ENCODE results near the gene SLC17A9.

SLC17A9 gene

DNA sequence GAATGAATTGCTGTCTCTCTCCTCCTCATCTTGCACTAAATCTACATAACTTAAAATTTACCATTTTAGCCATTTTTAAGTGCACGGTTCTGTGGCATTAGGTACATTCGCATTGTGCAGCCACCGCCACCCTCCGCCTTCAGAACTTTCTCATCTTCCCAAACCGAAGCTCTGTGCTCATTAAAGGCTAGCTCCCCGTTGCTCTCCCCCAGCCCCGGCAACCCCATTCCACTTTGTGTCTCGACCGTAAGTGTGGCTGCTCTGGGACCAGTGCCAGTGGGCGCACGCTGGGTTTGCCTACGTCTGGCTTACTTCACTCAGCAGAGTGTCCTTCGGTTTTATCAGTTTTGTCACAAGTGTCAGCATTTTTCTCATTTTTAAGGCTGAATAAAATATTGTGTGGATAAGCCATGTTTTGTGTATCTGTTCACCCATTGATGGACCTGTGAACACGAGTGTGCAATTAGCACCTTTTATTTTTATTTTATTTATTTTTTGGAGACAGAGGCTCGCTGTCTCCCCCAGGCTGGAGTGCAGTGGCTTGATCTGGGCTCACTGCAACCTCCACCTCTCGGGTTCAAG, 16.8 kb downstream of the SLC17A9 start:
- DNase-seq (ENCODE audit: low spot score), result no peak

DNA sequence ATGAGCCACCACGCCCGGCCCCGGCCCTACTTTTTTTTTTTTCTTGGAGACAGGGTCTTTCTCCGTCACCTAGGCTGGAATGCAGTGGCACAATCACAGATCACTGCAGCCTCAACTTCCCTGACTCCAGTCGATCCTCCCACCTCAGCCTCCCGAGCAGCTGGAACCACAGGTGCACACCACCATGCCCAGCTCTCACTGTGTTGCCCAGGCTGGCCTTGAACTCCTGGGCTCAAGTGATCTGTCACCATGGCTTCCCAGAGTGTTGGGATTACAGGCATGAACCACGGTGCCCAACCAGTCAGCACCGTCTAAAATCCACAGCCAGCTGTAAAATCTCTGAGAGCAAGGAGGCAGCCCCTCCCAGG, 17.4 kb downstream of the SLC17A9 start:
- no peak for DNase-seq (ENCODE audit: low spot score)

DNA sequence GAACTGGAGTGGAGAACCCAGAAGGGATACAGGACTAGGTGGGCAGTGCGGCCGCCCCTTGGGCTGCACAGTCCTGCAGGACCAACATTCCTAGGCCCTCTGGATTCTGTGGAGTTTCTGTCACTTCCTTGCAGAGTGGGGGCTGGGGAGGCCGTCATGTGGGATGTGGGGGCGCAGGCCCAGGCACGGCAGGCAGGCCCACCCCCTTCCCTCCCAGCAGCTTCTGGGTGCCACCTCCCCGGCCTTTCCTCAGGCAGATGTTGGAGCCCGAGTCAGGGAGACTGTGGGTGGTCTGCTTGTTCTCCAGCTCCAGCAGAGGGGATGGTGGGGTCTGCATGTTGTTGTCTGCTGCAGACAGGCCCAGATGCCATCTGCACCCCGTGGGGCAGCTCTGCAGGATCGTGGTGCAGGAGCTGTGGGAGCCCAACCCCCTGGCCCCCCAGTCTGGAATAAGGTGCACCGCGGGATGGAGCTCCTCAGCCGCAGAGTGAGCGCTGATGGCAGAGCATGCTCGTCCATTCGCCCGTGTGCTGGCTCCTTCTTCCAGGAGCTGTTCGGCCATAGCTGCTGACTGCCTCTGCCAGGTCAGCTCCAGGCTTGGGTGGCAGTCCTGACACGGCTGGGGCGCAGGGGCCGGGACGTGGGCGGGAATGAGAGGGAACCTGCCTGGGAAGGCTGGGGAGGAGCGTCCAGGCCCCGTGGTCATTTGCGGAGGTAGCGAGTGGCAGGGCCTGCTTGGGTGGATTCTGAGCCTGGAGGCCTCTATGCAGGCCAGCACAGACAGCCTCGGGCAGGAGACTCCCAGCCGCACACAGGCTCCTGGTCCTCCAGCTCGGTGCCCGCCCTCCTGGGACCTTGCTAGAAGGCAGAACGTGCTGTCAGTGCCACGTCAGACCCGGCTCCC, 18.1 kb downstream of the SLC17A9 start:
- DNase-seq (ENCODE audit: low spot score), result no peak

DNA sequence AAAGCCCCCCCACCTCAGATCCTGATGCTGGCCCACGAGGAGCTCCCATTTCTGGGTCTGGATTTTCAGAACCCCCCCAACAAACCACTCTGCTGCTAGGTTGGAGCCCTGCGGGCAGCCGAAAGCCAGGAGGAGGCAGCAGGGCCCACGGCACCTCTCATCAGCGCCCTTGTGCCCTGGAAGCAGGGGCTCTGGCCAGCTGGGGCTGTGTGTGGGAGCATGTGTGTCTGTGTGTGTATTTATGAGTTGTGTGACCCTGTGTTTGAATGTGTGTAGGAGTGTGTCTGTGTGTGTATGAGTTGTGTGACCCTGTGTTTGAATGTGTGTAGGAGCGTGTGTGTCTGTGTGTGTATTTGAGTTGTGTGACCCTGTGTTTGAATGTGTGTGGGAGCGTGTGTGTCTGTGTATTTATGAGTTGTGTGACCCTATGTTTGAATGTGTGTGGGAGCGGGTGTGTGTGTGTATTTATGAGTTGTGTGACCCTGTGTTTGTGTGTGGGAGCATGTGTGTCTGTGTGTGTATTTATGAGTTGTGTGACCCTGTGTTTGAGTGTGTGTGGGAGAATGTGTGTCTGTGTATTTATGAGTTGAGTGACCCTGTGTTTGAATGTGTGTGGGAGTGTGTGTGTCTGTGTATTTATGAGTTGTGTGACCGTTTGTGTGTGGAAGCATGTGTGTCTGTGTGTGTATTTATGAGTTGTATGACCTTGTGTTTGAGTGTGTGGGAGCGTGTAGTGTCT, 18.9 kb downstream of the SLC17A9 start:
- no peak for DNase-seq (ENCODE audit: low spot score)

DNA sequence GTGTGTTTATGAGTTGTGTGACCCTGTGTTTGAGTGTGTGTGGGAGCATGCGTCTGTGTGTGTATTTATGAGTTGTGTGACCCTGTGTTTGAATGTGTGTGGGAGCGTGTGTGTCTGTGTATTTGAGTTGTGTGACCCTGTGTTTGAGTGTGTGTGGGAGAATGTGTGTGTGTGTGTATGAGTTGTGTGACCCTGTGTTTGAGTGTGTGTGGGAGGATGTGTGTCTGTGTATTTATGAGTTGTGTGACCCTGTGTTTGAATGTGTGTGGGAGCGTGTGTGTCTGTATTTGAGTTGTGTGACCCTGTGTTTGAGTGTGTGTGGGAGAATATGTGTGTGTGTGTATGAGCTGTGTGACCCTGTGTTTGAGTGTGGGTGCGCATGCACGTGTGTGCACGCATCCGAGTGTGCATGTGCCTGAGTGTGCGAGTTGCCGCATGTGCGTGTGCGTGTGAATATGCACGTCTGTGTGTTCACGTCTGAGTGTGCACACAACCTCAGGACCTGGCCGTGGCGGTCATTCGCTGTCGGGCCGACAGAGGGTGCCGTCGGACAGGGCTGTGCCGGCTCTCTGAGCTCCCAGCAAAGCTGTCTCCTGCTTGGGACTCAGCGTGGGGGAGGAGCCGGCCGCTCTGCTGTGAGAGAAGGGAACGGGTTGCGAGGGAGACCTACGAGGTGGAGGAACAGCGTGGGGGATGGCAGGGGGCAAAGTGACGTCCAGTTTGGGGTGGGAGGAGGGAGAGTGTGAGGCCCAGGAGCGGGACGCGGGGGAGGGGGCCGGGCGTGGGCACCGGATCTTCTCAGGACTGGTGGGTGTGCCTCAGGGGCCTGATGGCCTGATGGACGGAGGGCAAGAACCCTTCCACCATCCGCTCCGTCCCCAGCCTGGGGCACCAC, 19.7 kb downstream of the SLC17A9 start:
- peak; percentile 88 for DNase-seq (ENCODE audit: low spot score)

DNA sequence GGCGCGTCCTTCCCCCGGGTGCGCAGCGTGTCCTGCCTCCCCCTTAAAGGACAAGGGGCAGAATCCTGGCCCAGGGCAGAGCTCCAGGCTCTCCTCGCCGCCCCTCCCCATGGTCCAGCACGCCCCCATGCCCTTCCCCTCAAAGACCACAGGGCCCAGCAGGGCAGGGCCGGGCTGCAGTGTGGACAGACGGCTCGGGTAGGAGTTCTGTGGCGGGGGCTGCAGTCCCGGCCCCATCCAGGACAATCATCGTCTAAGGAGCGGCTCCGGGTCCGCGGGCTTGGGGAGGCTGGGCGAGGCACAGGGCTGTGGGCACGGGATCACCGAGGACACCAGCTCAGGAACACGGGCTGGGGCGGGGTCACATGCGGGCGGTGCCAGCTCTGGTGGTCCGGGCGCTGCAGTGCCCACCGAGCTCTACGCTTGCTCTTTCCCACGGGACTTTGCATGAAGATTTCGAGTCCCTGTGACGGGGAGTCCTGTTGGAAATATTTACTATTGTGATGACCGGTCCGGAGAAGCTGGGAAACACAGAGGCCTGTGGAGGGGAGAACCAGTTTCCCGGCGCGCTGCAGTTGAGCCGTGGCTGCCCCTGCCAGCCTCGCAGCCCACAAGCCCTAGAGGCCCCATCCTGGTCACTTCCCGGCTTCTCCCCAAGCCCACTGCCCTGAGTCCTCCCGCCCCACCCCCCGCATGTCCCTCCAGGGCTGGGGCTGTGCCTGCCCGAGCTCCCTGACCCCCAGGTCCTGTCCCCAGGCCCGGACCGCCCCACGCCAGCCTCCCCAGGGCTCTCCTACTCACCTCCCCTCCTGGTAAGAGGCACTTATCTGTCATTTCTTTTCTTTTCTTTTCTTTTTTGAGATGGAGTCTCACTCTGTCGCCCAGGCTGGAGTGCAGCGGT, 20.6 kb downstream of the SLC17A9 start:
- DNase-seq (ENCODE audit: low spot score), result no peak

DNA sequence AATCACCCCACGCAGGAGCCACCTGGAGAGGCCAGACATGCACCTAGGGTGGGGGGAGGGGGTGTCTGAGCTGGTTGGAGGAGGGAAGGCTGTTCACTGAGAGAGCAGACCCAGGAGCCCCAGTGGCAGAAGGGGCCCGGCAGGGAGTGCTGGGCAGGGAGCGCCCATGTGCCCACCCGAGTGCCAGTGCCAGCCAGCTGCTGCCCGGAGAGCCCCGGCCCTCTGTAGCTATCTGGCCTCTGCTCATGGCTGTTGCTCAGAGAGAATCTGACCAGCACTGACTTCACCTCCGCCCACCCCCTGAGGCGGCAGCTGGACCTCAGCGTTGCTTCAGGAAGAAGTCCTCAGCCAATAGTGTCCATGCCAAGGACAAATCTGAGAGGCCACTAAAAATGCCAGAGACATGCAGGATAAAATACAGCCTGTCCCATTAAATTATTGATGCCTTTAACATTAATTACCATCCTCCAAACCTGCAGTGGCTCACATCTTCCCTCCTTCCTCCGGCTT, 22.8 kb downstream of the SLC17A9 start:
- DNase-seq (ENCODE audit: low spot score), result no peak

DNA sequence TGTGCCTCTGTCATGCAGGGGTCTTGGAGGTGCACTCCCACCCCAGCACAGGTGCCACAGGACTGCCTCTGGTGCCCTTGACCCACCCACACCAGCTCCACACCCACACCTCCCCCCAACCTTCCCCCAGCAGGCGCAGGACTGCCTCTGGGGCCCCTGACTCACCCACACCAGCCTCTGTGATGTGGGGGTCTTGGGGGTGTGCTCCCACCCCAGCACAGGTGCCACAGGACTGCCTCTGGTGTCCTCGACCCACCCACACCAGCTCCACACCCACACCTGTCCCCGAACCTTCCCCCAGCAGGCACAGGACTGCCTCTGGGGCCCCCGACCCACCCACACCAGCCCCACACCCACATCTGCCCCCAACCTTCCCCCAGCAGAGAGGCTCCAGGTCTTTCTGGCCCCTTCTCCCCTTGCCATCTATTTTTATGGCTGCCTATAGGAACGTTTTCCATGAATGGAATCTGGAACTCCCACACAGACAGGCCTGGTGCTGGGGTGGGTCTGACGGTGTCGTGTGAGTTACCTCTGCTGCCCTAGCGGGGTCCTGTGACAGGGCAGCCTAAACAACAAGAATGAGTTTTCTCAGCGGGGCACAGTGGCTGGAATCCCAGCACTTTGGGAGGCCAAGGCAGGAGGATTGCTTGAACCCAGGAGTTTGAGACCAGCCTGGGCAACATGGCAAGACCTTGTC, 23.5 kb downstream of the SLC17A9 start:
- no peak for DNase-seq (ENCODE audit: low spot score)

DNA sequence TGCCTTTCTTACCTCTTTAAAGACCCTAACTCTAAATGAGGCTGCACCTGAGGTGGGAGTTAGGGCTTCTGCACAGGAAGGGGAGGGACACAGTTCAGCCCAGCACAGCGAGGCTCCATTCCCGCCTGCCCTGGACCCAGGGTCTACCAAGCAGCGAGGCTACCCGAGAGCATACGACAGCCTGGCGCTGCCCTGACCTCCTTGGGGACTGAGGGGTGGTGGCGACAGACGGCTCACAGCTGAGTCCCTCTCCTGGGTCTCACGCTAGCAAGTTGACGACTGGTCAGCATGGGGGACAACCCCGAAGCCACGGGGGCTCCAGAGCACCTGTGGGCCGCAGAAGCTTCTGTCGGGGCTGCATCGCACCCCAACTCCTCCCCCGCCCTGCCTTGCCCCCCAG, 24.4 kb downstream of the SLC17A9 start:
- no peak for DNase-seq (ENCODE audit: low spot score)

DNA sequence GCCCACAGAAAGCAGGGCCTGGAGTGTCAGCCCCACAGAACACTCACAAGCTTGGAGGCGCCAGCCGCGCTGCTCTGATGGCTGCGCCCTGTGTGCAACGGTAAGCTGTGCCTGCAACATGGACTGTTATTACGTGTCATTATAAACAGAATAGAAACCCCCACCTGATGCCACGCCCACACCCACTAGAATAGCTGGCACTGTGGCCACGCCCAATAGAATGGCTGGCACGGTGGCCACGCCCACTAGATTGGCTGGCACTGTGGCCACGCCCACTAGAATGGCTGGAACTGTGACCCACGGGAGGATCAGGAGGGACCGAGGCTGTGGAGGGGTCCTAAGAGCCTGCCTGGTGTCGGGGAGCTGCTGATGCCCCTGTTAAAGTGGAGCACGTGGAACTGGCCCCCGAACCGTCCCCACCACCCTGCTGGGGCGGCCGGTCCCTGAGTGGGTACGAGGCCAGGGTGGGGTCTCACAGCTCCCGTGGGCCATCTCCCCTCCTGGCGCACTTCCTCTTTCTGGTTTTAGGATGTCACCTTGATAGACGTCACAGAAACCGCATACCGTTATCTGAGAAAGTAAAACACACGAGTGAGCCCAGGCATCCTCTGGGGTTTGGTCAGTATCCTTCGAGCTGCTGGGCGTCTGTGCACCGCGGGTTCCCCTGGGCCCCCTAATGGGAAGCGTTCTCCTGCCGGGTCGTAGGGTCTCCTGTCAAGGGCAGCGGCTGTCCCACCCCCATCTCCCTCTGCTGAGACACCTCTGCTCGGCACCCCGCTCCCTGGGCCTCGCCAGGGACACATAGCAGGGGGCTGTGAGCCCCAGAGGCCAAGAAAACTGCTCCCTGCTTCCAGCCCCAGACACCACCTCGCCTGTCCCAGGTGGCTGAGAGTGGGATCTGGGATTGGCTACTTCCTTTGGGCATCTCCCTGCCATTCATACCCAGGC, 25.4 kb downstream of the SLC17A9 start:
- DNase-seq (ENCODE audit: low spot score), result peak; percentile 88

DNA sequence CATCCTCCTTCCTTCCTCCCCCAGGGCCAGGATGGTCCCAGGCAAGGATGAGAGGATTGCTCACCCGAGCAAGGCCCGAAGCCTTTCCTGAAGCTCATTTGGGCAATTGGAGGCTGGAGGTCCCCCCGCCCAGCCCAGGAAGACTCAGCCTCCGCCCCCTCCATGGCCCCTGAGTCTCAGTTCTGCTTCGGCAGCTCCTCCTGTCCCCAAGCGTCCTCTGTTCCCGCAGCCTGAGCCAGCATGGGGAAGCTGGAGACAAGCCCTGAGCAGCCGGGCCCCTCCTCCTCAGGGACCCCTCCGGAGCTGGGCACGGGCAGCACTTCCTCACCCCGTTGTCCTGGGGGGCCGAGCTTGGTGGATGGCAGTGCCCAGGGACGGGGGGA, 26.0 kb downstream of the SLC17A9 start:
- no peak for DNase-seq (ENCODE audit: low spot score)

DNA sequence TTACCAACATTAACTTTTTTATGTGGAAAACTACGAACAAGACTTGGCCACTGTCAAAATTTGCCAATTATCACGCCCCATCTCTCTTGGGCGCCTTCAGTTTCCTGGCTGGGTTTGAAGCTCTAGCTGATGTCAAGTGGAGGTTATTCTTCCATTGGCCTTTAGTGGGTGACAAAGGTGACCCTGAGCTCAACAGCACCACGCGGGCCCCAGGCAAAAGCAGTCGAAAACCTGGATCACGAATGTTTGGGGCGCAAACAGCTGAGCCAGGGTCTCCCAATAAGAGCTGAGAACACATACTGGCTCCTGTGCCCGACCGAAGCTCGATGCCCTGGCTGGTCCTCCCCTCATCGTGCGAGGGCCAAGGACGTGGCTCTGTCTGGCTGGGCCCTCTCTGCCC, 26.8 kb downstream of the SLC17A9 start:
- DNase-seq (ENCODE audit: low spot score), result no peak

DNA sequence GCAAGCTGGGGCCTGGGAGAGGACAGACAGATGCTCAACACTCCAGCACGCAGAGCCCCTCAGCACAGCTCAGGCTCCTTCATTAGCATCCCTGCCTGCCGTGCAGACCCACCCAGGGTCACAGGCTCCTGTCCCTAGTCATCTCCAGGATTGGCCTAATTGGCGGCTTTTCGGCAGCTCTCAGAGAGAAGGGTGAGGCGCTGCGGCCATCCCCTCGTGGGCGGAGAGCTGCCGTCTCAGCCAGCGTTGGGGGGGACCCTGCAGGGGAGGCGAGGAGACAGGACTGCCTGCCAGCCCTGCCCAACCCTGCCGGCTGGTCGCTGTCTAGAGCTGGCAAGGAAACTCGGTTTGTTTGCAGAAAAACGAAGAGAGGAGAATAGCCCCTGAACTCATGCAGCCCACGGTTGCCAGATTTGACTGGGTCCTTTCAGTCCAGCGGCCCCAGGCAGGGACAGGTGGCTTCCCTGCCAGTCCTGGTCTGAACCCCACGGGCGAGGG, 27.4 kb downstream of the SLC17A9 start:
- no peak for DNase-seq (ENCODE audit: low spot score)

DNA sequence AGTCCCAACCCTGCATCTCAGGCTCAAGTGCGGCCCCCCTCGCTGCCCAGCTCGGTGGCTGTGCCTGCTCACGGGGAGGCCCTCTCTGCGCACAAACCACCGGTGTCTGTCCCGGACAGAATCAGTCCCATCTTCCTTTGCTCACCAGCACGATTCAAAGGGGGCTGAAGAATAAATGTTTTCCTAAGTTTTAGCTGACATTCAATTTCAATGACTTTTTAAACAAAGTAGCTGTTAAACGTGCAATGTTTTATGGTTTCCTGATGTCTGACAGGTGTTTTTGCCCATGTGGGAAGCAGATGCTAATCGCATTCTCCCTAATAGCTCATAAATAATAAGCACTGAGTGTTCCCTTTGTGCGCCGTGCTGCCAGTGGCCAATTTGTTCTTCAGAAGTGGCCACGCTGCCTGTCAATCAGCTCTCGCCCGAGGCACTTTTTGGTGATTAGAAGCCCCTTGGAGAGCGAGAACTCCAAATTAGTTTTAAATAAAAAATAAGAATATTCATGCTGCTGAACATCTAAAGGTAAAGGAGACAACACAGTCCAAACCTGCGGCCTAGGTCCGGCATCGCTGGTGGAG, 28.0 kb downstream of the SLC17A9 start:
- DNase-seq (ENCODE audit: low spot score), result no peak

DNA sequence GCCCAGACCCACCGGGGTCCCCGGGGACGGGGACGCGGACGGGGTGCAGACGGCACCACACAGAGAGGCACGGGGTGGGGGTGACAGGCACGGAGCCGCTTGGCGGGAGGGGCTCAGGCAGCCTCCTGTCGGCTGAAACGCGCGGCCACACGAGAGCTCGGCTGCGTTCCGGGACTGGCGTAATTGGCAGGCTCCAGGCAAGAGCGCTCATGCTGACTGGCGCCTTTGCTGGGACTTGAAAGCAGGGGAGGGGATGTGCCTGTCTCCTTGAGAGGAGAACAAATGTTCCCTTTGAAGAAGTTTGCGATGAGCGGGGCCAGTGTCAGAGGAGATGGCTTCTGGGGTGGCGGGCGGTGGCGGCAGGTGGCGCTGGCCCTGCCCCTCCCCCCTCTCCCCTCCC, 28.5 kb downstream of the SLC17A9 start:
- DNase-seq (ENCODE audit: low spot score), result no peak

DNA sequence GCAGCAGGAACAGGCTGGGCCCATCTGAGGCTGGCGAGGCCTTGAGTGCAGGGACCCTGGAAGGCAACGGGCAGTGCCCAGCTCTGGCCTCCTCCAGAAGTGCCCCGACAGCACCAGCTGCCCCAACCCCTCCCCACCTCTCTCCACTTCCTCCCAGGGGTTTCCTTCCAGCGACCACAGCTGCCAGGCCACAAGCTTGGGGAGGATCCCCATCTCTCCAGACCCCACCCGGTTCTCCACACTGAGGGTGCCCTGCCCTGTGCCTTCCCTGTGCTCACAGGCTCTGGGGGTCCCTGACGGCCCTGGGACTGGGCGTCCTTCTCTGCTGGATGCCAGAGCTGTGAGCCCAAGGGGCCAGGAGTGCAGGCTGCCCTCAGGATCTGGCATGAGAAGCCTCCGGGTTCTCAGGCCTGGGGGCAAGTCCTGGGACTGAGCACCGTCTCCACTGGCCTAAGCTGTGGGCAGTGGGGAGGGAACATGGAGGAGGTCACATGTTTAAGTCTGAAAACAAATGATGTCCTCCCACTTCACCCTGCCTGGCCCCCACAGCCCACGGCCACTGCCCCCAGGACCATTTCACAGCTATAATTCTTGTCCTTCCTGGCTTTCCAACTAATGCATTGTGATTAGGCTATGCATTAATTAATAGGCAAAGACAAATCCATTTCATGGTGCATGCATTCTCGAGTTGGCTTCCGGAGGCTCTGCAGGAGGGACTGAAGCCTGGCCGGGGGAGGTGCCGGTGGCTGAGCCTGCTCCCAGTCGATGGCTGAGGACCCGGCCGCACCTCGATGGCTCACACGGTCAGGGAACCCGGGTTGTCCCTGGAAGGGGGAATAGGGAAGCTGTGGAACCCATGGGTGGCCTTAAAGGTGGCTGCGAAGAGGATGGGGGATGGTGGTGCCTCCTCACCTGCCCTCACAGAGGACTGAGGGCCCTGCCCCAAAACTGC, 29.9 kb downstream of the SLC17A9 start:
- no peak for DNase-seq (ENCODE audit: low spot score)

DNA sequence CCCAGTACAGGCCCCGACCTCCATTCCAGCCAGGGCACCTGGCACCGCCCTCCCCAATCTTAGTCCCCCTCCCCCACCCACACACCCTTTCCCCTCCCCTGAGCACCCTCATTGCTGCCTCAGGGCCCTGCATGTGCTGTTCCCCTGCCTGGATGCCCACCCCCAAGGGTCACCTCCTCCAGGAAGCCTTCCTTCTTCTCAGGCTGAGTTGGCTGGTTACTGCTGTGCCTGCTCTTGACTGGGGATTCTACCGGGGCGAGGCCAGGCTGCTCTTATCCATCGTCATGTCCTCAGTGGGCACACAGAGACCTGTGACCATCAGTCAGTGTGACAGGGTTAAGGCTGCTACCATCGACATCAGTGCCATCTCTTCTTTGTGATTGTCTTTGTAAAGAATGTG, 30.7 kb downstream of the SLC17A9 start:
- no peak for DNase-seq (ENCODE audit: low spot score)

Measured in activated CD4-positive, alpha-beta T cell treated with anti-CD3 and anti-CD28 coated beads, Interleukin-2, Interleukin-4, amounts not matched to agents 100 ng/mL and 50 ng/mL, durations not matched to agents 16 hours and 8 hours (primary cell).